GM21529 (cell line): ENCODE measurements around the gene LDLRAD4.

ENCODE experiments used
- ATAC-seq: cut with Tn5 transposase; IDR thresholded peaks from one replicate; pipeline ENCODE4 v1.9.1; 2021; ENCODE audit not compliant: unreplicated experiment

Gene LDLRAD4

DNA sequence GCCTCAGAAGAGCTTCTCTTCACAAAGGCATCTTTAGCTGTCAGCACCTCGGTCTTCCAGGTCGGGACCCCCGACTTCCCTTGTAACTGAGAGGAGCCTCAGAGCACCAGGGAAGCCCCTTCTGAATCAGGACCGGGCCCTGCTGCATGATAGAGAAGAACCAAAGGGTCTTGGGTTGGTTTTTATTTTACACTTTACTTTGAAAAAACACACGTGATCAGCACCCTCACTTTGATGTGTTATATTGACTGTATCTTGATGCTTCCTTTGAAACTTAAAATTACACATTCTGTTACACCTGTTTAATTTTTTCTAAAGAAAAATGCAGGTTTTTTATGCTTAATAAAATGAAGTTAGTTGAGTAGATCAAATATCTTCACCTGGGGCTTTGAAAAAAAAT is 305.5 kb downstream of the LDLRAD4 start:
- no peak for ATAC-seq

DNA sequence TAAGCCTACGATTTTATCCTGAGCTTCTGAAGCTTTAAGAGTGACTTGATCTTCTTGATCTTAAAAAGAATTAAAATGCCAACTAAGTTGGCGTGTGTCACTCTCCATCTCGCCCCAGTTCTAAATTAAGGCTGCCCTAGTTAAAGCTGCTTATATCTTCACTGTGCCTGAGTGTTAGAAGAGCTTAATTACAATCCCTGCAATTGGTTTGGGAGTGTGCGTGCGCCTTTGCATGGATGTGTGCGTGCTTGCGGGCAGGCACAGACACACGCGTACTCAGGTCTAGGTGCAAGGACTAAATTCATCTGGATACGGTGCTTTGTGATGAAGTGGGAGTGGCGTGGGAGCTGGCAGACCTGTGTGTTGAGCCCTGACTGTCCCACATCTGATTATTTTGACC is 306.3 kb downstream of the LDLRAD4 start:
- ATAC-seq: no peak

DNA sequence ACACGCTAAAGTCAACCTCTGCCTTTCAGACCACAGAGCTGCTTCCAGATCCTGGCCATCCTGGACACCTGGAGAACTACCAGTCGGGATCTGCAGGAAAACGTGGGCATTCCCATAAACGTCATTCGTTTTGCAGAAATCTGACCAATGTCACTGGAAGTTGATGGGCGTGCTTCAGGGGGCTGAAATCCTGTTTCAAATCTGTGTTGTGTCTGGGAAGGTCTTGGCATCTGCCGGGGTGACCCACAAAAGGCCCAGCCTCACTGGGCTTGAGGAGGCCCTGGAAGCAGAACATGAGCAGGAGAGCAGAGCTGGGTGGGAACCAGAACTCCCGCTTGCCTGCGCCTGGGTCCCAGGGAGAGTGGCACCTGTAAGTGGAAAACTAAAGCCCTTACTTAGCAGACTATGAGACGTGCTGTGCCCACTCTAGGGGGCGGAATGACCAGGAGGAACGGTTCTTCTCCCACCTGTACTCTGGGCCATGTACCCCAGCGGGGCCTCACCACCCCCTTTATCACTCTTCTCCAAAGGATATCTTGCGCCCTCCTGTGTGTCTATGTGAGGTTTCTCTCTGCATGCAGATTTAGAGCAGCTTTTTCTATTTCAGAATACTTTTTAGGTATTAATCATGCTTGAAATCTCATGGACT is 306.9 kb downstream of the LDLRAD4 start:
- no peak for ATAC-seq

DNA sequence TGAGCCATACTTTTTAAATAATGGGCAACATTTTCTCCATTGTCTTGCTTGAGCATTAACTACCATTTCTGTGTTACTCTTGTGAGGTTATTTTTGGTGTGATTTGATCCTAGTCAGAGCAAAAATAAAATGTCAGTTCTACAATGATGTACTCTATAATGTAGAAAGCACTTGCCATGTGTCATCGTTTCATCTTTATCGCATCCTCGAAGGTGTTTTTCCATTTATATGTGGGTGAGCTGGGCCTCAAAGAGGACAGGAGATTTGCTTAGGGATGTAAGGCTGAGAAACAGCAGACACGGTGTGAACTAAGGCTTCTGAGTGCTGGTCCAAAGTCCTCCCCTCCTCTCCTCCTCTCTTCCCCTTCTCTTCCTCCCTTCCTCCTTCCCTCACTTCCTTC is 308.0 kb downstream of the LDLRAD4 start:
- no peak for ATAC-seq

- ATAC-seq: no peak
Measured at GRCh38 chr18:13527256-13527655, 308.7 kb downstream of the LDLRAD4 start.

DNA sequence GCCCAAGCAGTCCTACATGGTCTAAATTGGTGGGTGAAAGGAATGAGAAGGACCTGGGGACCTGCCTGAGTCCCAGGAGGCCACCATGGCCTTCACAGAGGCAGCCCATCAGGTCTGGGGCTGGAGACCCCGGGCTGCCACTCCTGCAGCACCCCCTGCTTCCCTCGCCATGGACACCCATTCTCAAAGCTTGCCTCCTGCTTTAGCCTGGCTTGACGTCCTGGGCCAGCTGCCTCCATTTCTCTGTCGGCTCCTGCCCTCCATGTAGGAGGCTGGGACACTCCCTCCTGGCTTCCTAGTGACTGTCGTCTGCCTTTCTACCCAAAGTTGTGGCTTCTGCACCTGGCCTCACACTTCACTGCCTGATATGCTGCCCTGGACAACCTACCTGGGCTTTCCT is 309.2 kb downstream of the LDLRAD4 start:
- no peak for ATAC-seq

DNA sequence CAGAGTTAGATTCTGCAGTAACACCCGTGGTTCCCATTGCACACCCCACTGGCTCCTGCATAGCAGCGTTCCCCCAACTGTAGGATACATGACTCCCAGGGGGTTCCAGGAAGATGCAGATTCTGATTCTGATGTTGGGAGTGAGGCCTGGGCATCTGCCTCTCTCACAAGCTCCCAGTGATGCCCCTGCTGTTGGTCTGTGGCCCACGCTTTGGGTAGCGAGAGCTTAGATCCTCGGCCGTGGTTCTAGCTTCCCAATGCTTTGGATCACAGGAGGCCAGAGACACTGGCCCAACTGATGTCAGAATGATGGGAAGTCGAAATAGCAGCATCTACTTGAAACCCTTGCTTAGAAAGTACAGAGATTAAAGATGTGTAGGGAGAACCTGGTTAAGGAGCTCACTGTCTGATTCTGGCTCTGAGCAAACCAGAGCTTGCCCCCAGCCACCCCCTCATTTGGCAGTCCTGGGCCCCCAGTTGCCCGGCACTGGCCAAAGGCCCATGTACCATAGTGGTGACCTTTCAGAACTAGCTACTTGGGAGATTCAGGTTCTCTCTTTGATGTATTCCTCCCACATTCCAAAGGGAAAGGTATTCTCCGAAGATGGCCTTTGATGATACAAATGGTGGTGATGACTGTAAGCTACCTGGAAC is 310.3 kb downstream of the LDLRAD4 start:
- no peak for ATAC-seq

GRCh38 chr18:13530033-13530878 is 311.7 kb downstream of the LDLRAD4 start:
- no peak for ATAC-seq

DNA sequence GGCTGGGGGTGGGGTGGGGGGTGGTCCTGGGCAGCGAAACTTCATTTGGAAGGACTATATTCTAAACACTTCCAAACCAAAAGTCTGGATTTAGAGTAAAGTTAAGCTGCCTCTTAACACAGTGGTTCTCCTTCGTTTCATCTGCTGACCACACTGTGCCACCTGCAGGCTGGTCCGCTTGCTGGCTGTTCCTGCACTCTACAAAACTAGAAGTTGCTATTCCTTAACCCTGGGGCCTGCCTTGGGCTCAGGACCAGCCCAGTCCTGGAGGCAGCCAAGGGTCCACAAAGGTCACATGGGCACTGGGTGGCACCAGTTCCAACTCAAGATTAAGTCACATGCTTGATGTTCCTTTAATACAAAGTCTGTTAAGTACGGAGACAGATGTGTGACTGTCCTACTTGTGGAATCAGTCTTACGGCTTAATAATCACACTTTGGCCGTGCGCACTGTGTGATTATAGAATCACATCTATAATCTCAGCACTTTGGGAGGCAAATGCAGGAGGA is 312.4 kb downstream of the LDLRAD4 start:
- no peak for ATAC-seq

DNA sequence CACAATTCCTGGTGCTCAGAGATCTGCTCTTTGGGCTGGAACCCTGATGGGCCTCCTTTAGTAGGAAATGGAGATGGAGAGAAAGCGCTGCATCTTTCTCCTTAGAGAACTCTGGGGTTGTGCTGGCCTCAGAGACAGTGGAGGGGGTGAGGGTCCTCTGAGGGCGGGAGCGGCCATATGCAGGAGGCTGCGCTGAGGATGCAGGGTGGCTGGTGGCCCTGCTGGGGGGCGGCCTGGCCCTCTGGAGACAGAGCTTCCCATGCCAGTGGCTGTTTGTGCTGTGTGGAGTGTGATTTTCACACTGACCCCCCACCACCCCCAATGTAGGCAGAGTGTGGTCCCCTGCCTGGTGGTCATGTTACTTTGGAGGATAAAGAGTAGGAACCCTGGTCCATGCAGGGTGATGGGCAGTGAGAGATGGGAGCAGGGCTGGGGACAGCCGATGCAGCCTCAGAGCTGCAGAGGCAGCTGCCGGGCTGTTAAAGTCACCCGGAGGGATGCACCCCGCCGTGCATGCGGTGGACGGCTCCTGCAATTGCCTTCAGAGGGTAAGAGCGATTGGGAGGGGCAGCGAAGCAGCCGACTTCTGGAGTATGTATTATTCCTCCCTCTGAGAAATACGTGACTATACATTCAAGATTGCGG is 313.2 kb downstream of the LDLRAD4 start:
- no peak for ATAC-seq

GRCh38 chr18:13532406-13533075 is 314.0 kb downstream of the LDLRAD4 start:
- ATAC-seq: no peak

- no peak for ATAC-seq
Measured at GRCh38 chr18:13534631-13535030, 316.1 kb downstream of the LDLRAD4 start.

DNA sequence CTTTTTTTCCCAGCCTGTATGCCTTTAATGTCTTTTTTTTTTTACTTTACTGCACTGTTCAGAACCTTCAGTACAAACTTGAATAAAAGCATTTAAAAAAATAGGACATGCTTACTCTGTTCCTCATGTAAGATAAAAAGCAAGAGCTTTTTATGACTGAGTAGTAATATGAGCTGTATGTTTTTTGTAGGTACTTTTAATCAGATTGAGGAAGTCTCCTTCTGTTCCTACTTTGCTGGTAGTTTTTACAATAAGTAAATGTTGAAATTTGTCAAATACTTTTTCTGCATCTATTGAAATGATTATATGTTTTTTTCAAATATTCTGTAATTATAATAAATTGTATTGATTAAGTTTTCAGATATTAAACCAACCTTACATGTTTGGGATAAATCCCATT is 318.0 kb downstream of the LDLRAD4 start:
- ATAC-seq: no peak

- ATAC-seq: no peak
Measured at GRCh38 chr18:13537022-13537780, 318.6 kb downstream of the LDLRAD4 start.

- no peak for ATAC-seq
Measured at GRCh38 chr18:13538630-13539029, 320.1 kb downstream of the LDLRAD4 start.

GRCh38 chr18:13539050-13539449 is 320.5 kb downstream of the LDLRAD4 start:
- ATAC-seq: no peak

- ATAC-seq: no peak
Measured at GRCh38 chr18:13539843-13540476, 321.4 kb downstream of the LDLRAD4 start.

DNA sequence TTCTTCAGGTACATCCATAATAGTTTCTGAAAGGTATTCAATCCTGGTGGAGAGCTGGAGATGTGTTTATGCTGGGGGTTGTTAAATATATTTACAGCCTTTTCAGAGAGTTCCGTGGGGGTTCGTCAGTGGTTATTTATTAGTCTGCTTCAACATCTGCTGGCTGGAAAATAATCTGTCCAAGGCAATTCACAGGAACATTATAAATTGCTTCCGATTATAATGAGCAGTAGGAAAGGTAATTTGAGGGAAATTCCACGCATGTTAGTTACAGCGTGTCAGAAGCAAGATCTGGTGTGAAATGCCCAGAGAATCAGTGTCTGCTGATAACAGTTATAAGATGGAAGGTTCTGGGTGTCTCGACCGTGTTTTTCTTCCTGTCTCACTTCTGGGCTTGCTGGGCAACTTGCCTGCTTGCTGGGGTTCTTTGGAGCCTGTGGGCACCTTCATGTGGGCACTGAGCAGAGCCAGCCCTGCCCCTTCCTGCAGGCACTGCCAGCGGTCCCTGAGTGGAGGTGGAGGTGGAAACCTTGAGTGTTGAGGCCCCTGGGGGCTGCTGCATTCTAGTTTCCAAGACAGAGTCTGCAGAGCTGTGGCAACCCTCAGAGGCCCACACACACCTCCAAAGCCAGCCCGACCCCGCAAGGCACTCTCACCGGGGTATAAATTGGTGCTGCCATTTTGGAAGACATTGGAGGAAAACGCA is 322.1 kb downstream of the LDLRAD4 start:
- no peak for ATAC-seq
